Measurements from ENCODE around the gene CDH4. TPM values are rescaled to one million over a fixed set of nuclear protein-coding genes. Genes with fewer than 3 reads are reported as not detected.

Gene CDH4
- total RNA-seq, 1 donor from 2014 or later: 0.23 TPM

- Mint-ChIP-seq H3K4me1 (ENCODE audit: unreplicated experiment) (peaks cover 2% of the 10 kb centered on the region), H3K4me3 (ENCODE audit: unreplicated experiment) (no peak overlapping the region), H3K36me3 (ENCODE audit: low read depth, unreplicated experiment) (no peaks in the 10 kb centered on the region), H3K27me3 (ENCODE audit: unreplicated experiment) (peaks cover 5% of the 10 kb centered on the region), H3K27ac (ENCODE audit: unreplicated experiment) (no peak overlapping the region), H3K9me3 (ENCODE audit: unreplicated experiment) (no peaks in the 10 kb centered on the region)
- DNase-seq (ENCODE audit: low spot score): no peak
- TF ChIP-seq CTCF (IDR thresholded peaks at IDR 0.05; ENCODE audit: unreplicated experiment): no peak
These were observed 102.9 kb downstream of the CDH4 start for GRCh38 chr20:61354901-61355495.

- Mint-ChIP-seq H3K27ac (ENCODE audit: unreplicated experiment) (no peak overlapping the region), H3K27me3 (ENCODE audit: unreplicated experiment) (peaks cover 5% of the 10 kb centered on the region), H3K9me3 (ENCODE audit: unreplicated experiment) (no peaks in the 10 kb centered on the region), H3K36me3 (ENCODE audit: low read depth, unreplicated experiment) (no peaks in the 10 kb centered on the region), H3K4me1 (ENCODE audit: unreplicated experiment) (peaks cover 2% of the 10 kb centered on the region), H3K4me3 (ENCODE audit: unreplicated experiment) (no peak overlapping the region)
- DNase-seq (ENCODE audit: low spot score): no peak
- TF ChIP-seq CTCF (IDR thresholded peaks at IDR 0.05; ENCODE audit: unreplicated experiment): no peak
These were observed 103.5 kb downstream of the CDH4 start for GRCh38 chr20:61355585-61355984.

- no peak for DNase-seq (ENCODE audit: low spot score)
- Mint-ChIP-seq H3K9me3 (ENCODE audit: unreplicated experiment) (no peaks in the 10 kb centered on the region), H3K4me1 (ENCODE audit: unreplicated experiment) (peaks cover 2% of the 10 kb centered on the region), H3K4me3 (ENCODE audit: unreplicated experiment) (no peak overlapping the region), H3K36me3 (ENCODE audit: low read depth, unreplicated experiment) (no peaks in the 10 kb centered on the region), H3K27ac (ENCODE audit: unreplicated experiment) (no peak overlapping the region), H3K27me3 (ENCODE audit: unreplicated experiment) (peaks cover 8% of the 10 kb centered on the region)
- TF ChIP-seq CTCF (IDR thresholded peaks at IDR 0.05; ENCODE audit: unreplicated experiment): no peak
These were observed 104.1 kb downstream of the CDH4 start for GRCh38 chr20:61356196-61356595.

GRCh38 chr20:61357119-61357518 lies 105.1 kb downstream of the CDH4 start:
- Mint-ChIP-seq H3K27ac (ENCODE audit: unreplicated experiment) (no peak overlapping the region), H3K27me3 (ENCODE audit: unreplicated experiment) (peaks cover 8% of the 10 kb centered on the region), H3K4me1 (ENCODE audit: unreplicated experiment) (peaks cover 2% of the 10 kb centered on the region), H3K9me3 (ENCODE audit: unreplicated experiment) (no peaks in the 10 kb centered on the region), H3K4me3 (ENCODE audit: unreplicated experiment) (no peak overlapping the region), H3K36me3 (ENCODE audit: low read depth, unreplicated experiment) (no peaks in the 10 kb centered on the region)
- DNase-seq (ENCODE audit: low spot score): no peak
- no peak for TF ChIP-seq CTCF (IDR thresholded peaks at IDR 0.05; ENCODE audit: unreplicated experiment)

- peaks cover 6% of the 10 kb centered on the region for H3K27me3 Mint-ChIP-seq (ENCODE audit: unreplicated experiment)
- TF ChIP-seq CTCF (IDR thresholded peaks at IDR 0.05; ENCODE audit: unreplicated experiment): no peak
These were observed 107.2 kb downstream of the CDH4 start for GRCh38 chr20:61359254-61359653.

More at GRCh38 chr20:61359254-61359653, 107.2 kb downstream of the CDH4 start:
- Mint-ChIP-seq H3K4me1 (ENCODE audit: unreplicated experiment) (no peaks in the 10 kb centered on the region), H3K27ac (ENCODE audit: unreplicated experiment) (no peak overlapping the region), H3K9me3 (ENCODE audit: unreplicated experiment) (no peaks in the 10 kb centered on the region), H3K4me3 (ENCODE audit: unreplicated experiment) (no peak overlapping the region), H3K36me3 (ENCODE audit: low read depth, unreplicated experiment) (no peaks in the 10 kb centered on the region)
- DNase-seq (ENCODE audit: low spot score): no peak

Data from endothelial cell (in vitro differentiated cells).